CD4-positive, alpha-beta T cell (primary cell): ENCODE measurements around the gene CRYZ. TPM values are rescaled to one million over a fixed set of nuclear protein-coding genes. Genes with fewer than 3 reads are reported as not detected.
"Not testable (repeated sequence)": the region's sequence is repeated elsewhere in the genome, so short reads cannot be mapped to it uniquely, and the experiment has no call there.

Experiments
- ATAC-seq: fragments of 200-7000 bp; cut with Tn5 transposase; one replicate; pipeline ENCODE4 v1.10.0; 2022; ENCODE audit warnings: mild to moderate bottlenecking; ENCODE audit not compliant: poor library complexity
- CTCF ChIA-PET: fragments of 350-600 bp; sonication (Branson Sonifier 250); formaldehyde crosslinking; loops from one replicate; lab custom pipeline; 2021; ENCODE audit warnings: antibody characterized with exemption, inconsistent platforms; lab: Charles Lee
- POLR2A ChIA-PET: fragments of 350-600 bp; sonication (Branson Sonifier 250); formaldehyde crosslinking; loops from one replicate; lab custom pipeline; 2021; ENCODE audit warnings: antibody characterized with exemption, inconsistent platforms; lab: Charles Lee
- DNase-seq, 14 experiments: peaks; one replicate each; pipeline ENCODE4 v3.0.0-alpha.2; 2013 to 2020; ENCODE audit warnings: mixed read lengths in 2 of 14
- H3K27ac ChIP-seq, 2 donors: one replicate each; pipeline versions ENCODE4 v1.5.1 to v1.7.0; 2013; ENCODE audit warnings: low read length in 2 of 2, low read depth in 1 of 2, mild to moderate bottlenecking in 1 of 2
- H3K27me3 ChIP-seq, 2 experiments: 1 replicate in 1 of 2; 2 replicates in 1 of 2; pipeline versions ENCODE4 v1.6.1 to v1.7.0; 2013; ENCODE audit warnings: low read length in 2 of 2, control low read depth in 1 of 2, mild to moderate bottlenecking in 1 of 2, moderate library complexity in 1 of 2; ENCODE audit not compliant: insufficient read depth in 2 of 2, control insufficient read depth in 1 of 2
- H3K36me3 ChIP-seq: one replicate; pipeline ENCODE4 v1.6.1; 2013; ENCODE audit warnings: low read length, control low read depth; ENCODE audit not compliant: insufficient read depth
- H3K4me1 ChIP-seq: one replicate; pipeline ENCODE4 v1.6.1; 2013; ENCODE audit warnings: low read length, control low read depth; ENCODE audit not compliant: insufficient read depth
- H3K4me3 ChIP-seq: one replicate; pipeline ENCODE4 v1.5.1; 2013; ENCODE audit warnings: mild to moderate bottlenecking, low read length, moderate library complexity
- H3K9me3 ChIP-seq, 2 experiments: 1 replicate in 1 of 2; 2 replicates in 1 of 2; pipeline versions ENCODE4 v1.6.1 to v1.7.0; 2013; ENCODE audit warnings: low read length in 2 of 2, mild to moderate bottlenecking in 2 of 2, control low read depth in 1 of 2, moderate library complexity in 1 of 2; ENCODE audit not compliant: control insufficient read depth in 1 of 2, insufficient read depth in 1 of 2
- H3K27ac Mint-ChIP-seq: one replicate; pipeline ENCODE4 v1.8.0; 2020; ENCODE audit warnings: mixed read lengths
- H3K27me3 Mint-ChIP-seq: one replicate; pipeline ENCODE4 v1.8.0; 2021; ENCODE audit warnings: mixed read lengths
- H3K36me3 Mint-ChIP-seq: one replicate; pipeline ENCODE4 v1.8.0; 2021; ENCODE audit warnings: low read depth, mixed read lengths
- H3K4me1 Mint-ChIP-seq: one replicate; pipeline ENCODE4 v1.8.0; 2021; ENCODE audit warnings: low read depth, mixed read lengths
- H3K4me3 Mint-ChIP-seq: one replicate; pipeline ENCODE4 v1.8.0; 2020; ENCODE audit warnings: mild to moderate bottlenecking, mixed read lengths
- H3K9me3 Mint-ChIP-seq: one replicate; pipeline ENCODE4 v1.8.0; 2020; ENCODE audit warnings: mixed read lengths
- intact Hi-C, 2 experiments: fragments of 100-400 bp; cut with DNase I in 1 of 2; cut with micrococcal nuclease in 1 of 2; formaldehyde crosslinking; loops; one replicate each; pipeline versions ENCODE4 v1.15.1 to v1.9.0; 2023 to 2025; cut with DNase I, micrococcal nuclease
- total RNA-seq, 174 experiments: library from RNA in 2 of 174; stranded (reverse) in 2 of 174; gene quantifications; one replicate each; pipeline ENCODE4 v1.2.3 and lab custom pipeline; 2021 to 2026
- TF ChIP-seq, protein P1 (sequence below): fragments of 200-600 bp; IDR thresholded peaks from one replicate; pipeline ENCODE4 v1.8.0; 2022; ENCODE audit warnings: antibody characterized with exemption, mild to moderate bottlenecking

CRYZ gene
- total RNA-seq, 2 experiments from 2014 or later: 4.6 to 6.2 TPM

DNA sequence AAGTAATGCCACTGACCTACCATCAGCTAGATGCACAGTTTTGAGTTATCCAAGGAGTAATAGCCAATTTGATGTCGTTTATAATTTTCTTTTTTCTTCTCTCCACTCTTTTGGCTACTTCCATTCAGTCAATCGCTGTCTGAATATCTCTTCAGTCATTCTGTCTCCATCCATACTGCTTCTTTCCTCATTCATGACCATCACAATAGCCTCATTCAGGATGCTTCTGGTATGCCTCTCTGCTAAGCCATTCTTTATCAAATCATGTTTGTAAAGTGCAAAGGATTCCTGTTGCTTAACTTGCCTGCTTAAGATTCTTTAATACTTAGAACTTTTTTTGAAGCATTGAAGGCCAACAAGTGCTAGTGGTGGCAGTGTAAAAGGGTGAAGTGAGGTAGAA, 20.3 kb upstream of the CRYZ start:
- ChIA-PET POLR2A (no interaction called here), CTCF (no interaction called here)
- Mint-ChIP-seq H3K27ac (no peak overlapping the region), H3K9me3 (no peaks in the 10 kb centered on the region), H3K4me3 (no peak overlapping the region), H3K27me3 (no peaks in the 10 kb centered on the region), H3K36me3 (peaks cover 98% of the 10 kb centered on the region), H3K4me1 (no peaks in the 10 kb centered on the region)
- Histone ChIP-seq H3K9me3 (no peaks in the 10 kb centered on the region), H3K27me3 (no peaks in the 10 kb centered on the region), H3K4me3 (no peak overlapping the region), H3K4me1 (no peaks in the 10 kb centered on the region), H3K36me3 (peaks cover 72% of the 10 kb centered on the region), H3K27ac (no peak overlapping the region)
- intact Hi-C loops: no loop called here
- TF ChIP-seq, protein P1, sequence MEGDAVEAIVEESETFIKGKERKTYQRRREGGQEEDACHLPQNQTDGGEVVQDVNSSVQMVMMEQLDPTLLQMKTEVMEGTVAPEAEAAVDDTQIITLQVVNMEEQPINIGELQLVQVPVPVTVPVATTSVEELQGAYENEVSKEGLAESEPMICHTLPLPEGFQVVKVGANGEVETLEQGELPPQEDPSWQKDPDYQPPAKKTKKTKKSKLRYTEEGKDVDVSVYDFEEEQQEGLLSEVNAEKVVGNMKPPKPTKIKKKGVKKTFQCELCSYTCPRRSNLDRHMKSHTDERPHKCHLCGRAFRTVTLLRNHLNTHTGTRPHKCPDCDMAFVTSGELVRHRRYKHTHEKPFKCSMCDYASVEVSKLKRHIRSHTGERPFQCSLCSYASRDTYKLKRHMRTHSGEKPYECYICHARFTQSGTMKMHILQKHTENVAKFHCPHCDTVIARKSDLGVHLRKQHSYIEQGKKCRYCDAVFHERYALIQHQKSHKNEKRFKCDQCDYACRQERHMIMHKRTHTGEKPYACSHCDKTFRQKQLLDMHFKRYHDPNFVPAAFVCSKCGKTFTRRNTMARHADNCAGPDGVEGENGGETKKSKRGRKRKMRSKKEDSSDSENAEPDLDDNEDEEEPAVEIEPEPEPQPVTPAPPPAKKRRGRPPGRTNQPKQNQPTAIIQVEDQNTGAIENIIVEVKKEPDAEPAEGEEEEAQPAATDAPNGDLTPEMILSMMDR: no peak
- DNase-seq (no peak), ATAC-seq (no peak)

- Mint-ChIP-seq H3K4me1 (no peaks in the 10 kb centered on the region), H3K27me3 (no peaks in the 10 kb centered on the region), H3K9me3 (no peaks in the 10 kb centered on the region), H3K4me3 (no peak overlapping the region), H3K36me3 (peaks cover 95% of the 10 kb centered on the region), H3K27ac (no peak overlapping the region)
- DNase-seq (no peak), ATAC-seq (no peak)
- TF ChIP-seq, protein P1: no peak
- Histone ChIP-seq H3K4me3 (no peak overlapping the region), H3K9me3 (peaks cover 0 to 5% of the 10 kb centered on the region in 2 experiments), H3K36me3 (peaks cover 62% of the 10 kb centered on the region), H3K27ac (no peak overlapping the region), H3K4me1 (no peaks in the 10 kb centered on the region), H3K27me3 (no peaks in the 10 kb centered on the region)
- POLR2A ChIA-PET: no interaction called here
- intact Hi-C loops: no loop called here
- CTCF ChIA-PET: no interaction called here
Observed at GRCh38 chr1:74748960-74749359, 16.1 kb upstream of the CRYZ start.

DNA sequence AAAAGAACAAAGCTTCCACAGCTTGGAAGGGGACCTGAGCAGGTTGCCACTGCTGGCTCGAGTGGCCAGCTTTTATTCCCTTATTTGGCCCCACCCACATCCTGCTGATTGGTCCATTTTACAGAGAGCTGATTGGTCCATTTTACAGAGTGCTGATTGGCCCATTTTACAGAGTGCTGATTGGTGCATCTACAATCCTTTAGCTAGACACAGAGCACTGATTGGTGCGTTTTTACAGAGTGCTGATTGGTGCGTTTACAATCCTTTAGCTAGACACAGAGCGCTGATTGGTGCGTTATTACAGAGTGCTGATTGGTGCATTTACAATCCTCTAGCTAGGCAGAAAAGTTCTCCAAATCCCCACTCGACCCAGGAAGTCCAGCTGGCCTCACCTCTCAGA, 12.4 kb upstream of the CRYZ start:
- H3K27ac Mint-ChIP-seq, H3K4me1 Mint-ChIP-seq, intact Hi-C loops, H3K27ac ChIP-seq, ATAC-seq, DNase-seq, H3K9me3 ChIP-seq, H3K27me3 Mint-ChIP-seq, H3K9me3 Mint-ChIP-seq, H3K4me3 ChIP-seq, CTCF ChIA-PET, H3K4me1 ChIP-seq, H3K27me3 ChIP-seq, H3K4me3 Mint-ChIP-seq: not testable (repeated sequence)
- peaks cover 95% of the 10 kb centered on the region for H3K36me3 Mint-ChIP-seq
- POLR2A ChIA-PET: interaction anchor here (1.2 kb wide), 1 partner anchor 11 kb away, joined by 3 read pairs; no protein-coding TSS in a partner anchor
- H3K36me3 ChIP-seq: peaks cover 67% of the 10 kb centered on the region

DNA sequence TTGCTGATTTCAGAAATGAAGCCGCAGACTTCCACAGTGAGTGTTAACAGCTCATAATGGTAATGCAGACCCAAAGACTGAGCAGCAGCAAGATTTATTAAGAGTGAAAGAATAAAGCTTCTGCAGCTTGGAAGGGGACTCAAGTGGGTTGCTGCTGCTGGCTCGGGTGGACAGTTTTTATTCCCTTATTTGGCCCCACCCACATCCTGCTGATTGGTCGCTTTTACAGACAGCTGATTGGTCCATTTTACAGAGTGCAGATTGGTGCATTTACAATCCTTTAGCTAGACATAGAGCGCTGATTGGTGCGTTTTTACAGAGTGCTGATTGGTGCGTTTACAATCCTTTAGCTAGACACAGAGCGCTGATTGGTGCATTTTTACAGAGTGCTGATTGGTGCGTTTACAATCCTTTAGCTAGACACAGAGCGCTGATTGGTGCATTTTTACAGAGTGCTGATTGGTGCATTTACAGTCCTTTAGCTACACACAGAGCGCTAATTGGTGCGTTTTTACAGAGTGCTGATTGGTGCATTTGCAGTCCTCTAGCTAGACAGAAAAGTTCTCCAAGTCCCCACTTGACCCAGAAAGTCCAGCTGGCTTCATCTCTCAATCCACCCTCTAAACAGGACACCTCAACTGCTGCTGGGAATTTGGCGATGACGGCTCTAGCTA, 7.6 kb upstream of the CRYZ start:
- H3K4me1 ChIP-seq, H3K27ac ChIP-seq, H3K27ac Mint-ChIP-seq, POLR2A ChIA-PET, CTCF ChIA-PET, H3K4me1 Mint-ChIP-seq, H3K4me3 ChIP-seq, intact Hi-C loops, DNase-seq, H3K4me3 Mint-ChIP-seq, H3K27me3 ChIP-seq, ATAC-seq, H3K9me3 ChIP-seq, H3K27me3 Mint-ChIP-seq, H3K9me3 Mint-ChIP-seq: not testable (repeated sequence)
- peaks cover 88% of the 10 kb centered on the region for H3K36me3 Mint-ChIP-seq
- peaks cover 71% of the 10 kb centered on the region for H3K36me3 ChIP-seq
